Right forelimb (tissue), 1 donor: Measurements from ENCODE around the gene FIBCD1.
A peak's percentile ranks its signal among the peaks of the same experiment; 100 is the strongest.

ENCODE experiments used
- DNase-seq: peaks from one replicate; pipeline ENCODE4 v3.0.0-alpha.2; 2018

FIBCD1 gene

DNA sequence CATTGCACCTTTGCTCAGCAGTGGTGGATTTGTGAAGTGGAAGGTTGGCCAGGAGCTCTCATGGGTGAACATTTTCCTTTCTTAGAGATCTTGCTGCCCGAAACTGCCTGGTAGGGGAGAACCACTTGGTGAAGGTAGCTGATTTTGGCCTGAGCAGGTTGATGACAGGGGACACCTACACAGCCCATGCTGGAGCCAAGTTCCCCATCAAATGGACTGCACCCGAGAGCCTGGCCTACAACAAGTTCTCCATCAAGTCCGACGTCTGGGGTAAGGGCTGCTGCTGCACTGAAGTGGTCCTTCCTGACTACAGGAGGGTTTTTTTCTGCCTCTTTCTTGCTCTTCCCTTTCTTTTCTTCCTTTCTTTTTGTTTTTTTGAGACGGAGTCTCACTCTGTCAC, 64.3 kb downstream of the FIBCD1 start:
- DNase-seq: no peak

DNA sequence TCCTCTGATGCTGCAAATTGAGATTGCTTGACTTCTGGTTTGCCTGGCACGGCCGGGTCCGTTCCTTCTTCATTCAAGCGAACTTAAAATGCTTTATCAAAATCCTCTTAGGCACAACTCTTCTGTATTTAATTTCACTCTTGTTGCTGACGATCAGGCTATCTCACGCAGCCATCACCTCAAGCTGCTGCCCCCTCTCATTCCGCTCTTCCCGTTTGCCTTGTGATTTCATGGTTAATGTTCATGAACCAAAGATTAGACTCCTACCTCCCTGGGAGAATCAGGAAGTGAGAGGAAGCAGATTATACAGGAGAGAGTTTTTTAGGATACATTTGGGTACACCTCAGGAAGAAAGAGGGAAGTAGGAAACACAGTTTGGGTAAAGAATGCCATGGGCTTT, 65.1 kb downstream of the FIBCD1 start:
- no peak for DNase-seq

DNA sequence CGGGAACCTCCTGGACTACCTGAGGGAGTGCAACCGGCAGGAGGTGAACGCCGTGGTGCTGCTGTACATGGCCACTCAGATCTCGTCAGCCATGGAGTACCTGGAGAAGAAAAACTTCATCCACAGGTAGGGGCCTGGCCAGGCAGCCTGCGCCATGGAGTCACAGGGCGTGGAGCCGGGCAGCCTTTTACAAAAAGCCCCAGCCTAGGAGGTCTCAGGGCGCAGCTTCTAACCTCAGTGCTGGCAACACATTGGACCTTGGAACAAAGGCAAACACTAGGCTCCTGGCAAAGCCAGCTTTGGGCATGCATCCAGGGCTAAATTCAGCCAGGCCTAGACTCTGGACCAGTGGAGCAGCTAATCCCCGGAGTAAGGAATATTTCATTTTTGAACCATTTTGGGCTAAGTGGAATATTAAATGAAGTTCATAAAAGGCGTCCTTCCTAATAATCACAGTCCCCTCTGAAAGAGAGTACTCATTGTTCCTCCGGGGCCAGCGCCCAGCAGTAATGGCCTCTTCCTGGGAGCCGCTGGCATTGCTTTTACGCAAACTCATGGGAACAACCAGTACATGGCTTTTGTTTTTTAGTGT, 66.0 kb downstream of the FIBCD1 start:
- DNase-seq: no peak

DNA sequence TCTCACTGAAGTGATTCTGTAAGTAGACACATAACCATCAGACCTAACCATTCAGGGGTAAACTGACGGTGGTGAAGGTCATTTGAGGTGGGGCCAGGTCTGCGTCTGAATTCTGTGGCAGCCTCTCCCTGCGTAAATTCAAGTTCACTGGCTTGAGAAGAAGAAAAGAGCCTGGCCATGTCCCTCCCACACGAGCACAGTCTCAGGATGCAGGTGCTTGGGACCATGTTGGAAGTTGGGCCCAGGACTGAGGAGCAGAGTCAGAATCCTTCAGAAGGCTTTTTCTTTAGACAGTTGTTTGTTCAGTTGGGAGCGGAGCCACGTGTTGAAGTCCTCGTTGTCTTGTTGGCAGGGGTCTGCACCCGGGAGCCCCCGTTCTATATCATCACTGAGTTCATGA, 66.5 kb downstream of the FIBCD1 start:
- DNase-seq: no peak

DNA sequence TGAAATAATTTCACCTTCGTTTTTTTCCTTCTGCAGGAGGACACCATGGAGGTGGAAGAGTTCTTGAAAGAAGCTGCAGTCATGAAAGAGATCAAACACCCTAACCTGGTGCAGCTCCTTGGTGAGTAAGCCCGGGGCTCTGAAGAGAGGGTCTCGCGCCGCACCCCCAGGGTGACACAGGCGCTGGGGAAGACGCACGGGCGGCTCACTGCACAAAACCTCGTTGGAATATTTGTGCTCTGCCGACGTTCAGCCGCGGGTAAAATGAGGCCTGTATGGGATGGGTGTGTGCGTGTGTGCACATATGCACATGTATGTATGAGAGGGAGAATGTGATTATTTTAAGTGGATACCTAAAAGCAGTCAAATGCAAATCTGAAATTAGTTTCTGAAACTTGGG, 67.0 kb downstream of the FIBCD1 start:
- no peak for DNase-seq

DNA sequence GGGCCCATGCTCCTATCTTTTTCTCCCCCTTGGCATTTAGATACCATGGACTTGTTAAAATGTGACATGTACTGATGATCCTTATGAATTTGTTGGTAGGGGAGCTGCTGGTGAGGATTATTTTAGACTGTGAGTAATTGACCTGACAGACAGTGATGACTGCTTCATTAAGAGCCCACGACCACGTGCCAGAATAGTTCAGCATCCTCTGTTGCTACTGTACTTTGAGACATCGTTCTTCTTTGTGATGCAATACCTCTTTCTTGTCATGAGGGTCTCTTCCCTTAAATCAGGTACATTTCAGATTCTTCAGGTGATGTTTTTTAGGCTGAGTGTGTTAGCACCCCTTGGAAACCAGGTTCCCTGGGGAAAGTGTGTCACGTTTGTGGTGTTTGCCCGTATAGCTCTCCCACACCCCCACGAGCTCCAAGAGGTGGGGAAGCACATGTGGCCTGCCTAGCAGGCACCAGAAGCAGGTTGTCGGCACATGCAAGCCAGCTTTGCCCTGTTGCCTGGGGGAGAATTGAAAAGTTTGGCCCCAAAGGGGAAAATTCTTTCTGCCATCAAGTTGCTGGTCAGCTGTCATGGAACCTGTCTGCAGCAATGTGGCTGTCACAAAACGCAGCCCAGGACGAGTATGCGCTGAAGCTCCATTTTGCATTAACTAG, 67.5 kb downstream of the FIBCD1 start:
- no peak for DNase-seq

DNA sequence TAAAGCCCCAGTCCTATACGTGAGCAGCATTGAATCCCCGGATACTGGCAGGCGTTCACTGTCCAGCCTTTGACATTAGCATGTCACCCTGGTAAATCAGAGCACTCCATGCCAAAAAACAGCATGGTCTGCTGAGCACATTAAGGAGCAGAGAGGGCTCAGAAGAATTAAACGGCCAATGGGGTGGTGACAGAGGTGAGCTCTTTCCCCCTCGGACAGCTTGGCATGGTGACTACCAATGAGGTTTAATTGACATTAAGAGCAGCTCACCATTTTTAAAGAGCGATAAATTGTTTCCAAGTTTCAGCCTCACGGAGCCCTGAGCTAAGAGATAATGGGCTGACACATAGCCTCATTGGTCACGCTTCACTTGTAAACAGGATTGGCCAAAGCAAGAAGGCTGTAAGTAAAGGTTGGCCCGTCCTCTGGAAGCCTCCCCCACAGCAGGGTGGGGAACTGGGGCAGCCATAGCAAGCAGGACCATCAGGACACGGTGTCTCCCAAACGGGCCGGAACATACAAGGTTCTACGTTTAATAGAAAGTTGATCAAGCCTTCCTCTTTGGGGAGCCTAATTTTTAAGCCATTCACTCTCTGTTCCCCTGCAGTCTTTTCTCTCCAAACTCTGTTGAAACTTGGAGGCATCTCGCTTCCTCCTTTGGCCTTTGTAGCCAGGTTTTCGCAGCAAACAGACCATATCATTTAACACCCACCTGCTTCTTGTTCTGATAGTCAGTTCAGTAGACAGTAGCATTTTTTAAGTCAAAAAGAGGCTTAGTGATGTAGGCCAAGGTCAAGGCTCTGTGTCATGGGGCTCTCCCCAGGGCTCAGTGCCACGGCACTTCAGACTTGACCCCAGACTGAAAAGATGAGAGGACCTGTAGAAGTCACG, 68.3 kb downstream of the FIBCD1 start:
- DNase-seq: no peak

DNA sequence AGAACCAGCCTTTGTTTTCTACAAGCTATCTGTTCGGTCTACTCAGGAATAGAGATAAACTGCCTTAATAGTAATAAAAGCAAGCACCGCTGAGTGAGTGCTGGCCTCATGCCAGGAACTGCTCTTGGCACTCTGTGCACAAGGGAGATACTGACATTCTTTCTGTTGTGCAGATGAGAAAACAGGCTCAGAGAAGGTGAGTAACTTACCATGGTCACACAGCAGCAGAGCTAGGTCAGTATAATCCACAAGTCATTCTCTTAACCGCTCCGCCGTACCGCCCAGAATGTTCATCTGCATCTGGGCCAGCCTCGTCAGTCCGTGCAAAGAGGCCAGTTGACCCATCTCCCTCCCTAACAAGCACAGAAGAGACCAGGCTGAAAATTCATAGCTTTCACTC, 69.8 kb downstream of the FIBCD1 start:
- no peak for DNase-seq

DNA sequence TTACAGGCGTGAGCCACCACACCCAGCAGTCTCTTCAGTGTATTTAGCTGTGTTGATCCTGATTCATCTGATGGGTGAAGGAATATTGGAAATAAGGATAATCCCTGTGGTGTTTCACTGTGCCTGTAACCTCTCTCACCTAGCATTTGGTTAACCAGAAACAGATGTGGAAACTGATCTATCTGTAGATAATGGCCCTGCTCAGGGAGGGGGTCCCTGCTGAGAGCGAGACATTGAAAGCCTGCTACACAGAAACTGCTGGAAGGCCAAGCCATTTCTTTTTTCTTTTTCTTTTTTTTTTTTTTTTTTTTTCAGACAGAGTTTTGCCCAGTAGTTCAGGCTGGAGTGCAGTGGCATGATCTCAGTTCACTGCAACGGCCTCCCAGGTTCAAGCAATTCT, 70.8 kb downstream of the FIBCD1 start:
- DNase-seq: no peak

DNA sequence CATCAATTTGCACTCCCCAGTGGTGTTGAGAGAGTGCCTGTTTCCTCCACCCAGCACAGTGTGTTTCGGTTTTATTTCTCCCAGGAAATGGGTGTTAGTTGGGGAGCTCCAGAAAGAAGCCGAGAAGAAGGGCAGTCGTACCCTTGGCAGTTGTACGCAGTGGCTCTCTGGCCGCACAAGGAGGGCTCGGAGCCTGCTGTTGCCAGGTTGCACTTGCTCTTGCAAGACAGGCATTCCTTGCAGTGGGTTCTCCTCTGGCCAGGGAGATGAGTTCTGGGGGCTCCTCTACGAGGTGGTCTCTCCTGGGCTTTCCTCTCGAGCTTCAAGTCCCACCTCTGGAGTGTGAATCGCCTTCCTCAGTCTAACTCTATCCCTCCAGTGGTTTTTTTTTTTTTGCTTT, 71.5 kb downstream of the FIBCD1 start:
- no peak for DNase-seq

DNA sequence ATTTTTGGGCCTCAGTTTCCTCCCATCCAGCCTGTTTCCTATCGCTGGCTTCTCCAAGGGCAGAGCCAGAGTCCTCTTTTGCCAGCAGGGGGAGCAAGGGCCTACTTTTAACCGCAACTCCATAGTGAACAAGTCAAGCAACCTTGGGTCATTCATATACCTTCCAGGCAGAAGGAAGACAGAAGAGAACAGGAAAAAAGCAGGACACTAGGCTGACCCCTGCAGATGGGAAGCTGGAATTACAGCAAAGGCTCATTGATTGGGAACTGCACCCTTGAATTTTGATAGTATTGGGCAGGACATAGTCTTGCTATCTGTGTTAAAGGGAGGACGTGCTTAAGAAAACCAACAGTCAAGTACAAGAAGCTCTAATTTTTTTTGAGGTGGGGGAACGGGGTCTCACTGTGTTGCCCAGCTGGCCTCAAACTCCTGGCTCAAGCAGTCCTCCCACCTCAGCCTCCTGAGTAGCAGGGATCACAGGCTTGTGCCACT, 72.5 kb downstream of the FIBCD1 start:
- DNase-seq: peak; percentile 82

DNA sequence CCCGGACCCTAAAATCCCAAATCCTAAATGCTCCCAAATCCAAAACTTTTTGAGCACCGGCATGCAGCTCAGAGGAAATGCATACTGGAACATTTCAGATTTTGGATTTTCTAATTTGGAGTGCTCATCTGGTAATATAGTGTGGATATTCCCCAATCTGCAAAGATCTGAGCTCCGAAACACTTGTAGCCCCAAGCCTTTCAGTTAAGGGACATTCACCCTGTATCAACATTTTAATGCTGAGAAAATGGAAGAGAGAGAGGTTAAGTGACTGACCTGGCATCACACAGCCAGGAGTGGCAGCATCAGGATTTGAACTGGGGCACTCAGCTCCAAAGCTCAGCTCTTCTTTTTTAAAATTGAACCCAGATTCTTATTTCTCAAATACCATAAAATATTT, 73.1 kb downstream of the FIBCD1 start:
- DNase-seq: no peak

DNA sequence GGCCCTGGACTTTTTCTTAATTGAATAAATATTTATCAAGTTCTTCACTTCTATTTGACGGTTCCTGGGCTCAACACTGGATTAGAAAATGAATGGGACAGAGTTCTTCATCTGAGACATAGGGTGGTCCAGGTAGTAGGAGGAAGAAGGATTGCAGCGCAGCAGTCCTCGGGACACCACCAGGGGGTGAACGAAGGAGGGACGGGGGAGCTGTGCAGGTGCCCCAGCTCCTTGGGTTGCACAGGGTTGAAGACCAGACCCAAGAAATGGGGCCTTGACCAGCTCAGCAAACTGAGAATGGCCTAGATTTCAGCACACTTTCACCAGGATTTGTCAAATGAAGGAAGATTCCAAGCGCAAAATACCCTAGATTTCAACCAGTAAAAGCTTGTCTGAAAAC, 74.5 kb downstream of the FIBCD1 start:
- DNase-seq: no peak

DNA sequence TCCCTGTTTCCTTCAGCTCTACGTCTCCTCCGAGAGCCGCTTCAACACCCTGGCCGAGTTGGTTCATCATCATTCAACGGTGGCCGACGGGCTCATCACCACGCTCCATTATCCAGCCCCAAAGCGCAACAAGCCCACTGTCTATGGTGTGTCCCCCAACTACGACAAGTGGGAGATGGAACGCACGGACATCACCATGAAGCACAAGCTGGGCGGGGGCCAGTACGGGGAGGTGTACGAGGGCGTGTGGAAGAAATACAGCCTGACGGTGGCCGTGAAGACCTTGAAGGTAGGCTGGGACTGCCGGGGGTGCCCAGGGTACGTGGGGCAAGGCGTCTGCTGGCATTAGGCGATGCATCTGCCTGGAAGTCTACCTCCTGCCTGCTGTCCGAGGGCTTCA, 76.3 kb downstream of the FIBCD1 start:
- no peak for DNase-seq

DNA sequence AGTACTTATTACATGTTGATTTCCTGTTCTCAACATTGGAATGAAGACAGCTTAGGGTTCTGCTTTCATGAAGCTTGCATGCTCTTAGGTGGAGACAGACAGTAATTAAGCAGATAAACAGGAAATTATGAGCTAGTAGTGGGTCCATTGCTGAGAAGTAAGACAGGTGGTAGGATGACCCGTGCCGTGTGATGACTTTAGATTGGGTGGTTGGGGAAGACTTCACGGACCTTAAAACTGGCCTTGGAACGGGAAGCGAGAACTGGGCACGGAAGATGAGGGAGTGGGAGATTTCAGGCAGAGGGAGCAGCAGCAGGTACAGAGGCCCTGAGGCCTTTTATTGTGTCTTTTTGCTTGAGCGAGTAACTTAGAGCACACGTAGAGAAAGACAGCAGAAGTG, 76.8 kb downstream of the FIBCD1 start:
- DNase-seq: no peak

DNA sequence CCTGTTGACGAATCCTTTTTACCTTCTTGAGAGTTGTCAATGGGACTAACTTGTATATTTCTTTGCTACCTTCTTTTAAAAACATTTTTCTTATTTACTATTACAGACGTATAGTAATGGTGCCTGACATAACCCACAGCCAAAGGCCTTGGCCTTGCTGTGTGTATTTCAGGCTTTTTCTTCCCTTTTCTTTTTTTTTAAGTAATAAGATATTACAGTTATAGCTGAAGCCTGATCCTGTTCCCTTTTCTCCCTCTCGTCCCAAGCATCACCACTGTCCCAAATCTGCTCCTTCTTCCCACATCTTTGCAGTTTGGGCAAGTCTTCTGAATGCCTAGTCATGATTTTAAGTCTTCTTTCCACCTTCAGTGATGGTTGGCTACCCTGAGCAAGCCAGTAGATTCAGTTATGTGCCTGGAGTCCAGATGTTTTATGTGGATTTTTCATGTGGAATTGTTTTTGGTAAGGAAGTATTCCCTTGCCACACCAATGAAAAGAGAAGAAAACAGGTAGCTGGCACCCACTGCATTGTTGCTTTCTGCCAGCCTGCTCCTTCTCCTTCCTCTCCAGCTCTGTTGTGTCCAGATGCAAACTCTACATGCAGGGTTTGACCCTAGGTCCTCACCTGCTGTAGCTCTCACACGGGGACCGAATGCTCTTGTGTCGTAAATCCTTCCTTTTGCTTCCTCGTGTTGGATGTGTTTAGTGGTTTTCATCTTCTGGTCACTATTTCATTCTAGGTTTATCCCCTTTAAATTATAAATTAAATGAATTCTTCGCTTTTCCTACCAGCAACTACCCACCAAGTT, 77.5 kb downstream of the FIBCD1 start:
- DNase-seq: no peak

DNA sequence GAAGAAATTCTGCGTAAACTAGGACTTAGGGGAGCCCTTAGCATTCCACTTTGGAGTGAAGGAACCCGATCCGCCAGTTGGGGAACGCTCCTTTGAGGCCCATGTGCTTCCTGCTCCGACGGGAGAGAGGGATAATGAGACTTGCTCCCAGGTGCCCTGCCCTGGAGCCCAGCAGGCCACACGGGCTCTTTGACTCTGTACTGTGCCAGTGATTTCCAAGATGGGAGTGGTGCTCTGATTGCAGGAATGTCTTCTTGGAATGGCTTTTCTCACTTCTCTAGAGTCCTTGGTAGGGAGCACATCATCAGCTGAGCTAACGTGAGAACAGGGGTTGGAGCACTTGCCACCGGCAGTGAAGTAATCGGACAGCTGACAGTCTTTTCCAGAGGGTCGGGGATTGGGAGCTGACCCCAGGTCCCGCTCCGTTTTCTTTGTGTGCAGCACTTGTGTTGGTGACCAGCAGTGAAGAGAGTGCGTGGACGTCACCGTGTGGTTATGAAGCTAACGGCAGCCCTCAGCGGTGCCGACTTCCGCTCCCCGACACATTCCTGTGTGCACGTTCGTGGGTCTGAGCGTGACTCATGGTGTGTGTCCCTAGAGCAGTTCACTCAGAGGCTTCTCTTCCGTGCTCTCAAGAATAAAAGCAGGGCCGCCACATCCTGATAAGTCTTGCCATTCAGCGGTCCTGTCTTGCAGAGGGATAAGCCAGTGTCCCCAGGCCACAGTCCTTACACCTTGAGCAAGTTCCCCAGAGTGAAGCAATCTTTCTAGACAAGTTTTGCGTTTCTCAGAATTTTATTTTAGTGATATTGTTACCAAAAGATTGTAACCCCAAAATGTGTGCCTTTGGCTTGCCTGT, 78.4 kb downstream of the FIBCD1 start:
- DNase-seq: peak; percentile 76

DNA sequence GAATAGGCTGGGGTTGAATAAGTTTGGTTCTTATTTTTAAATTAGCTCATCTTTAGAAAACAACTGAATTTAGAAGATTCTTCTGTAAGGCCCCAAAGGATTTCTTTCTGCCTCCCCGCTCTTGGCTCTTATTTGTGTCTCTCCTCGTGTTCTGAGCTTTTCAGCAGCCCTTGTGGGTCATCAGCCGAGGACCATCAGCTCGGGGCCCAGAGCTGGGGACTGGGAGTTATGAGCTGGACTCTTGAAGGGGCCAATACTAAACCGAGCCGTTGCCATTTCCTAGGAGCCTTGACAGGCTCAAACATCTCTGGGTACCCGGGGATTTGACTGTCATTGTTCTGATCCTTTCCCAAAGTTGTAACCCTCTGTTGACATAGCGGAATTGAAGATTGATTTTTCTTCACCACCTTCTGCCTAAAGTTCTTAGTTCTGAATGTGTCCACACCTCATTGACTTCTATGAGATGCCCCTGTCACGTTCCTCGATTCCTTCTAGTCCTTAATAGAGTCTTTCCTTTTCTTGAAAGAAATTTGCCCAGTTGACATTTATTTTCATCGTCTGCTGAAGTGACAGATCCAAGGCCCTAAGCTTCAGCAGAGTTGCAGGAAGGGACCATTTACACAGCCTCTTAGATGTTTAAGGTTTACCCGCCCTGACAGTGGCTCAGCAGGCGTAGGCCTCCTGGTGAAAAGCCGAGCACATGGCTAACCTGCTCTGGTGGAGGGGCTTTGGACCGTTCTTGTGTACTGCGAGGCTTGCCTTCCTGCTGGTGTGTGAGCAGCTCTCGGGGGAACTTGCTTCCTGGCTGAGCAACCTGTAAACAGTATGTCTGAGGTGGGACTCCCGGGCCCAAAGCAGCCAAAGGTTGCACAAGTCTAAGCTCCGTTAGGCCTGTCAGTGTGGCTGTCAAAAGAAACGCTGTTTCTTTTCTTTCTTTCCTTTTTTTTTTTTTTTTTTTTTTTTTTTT, 80.0 kb downstream of the FIBCD1 start:
- no peak for DNase-seq

DNA sequence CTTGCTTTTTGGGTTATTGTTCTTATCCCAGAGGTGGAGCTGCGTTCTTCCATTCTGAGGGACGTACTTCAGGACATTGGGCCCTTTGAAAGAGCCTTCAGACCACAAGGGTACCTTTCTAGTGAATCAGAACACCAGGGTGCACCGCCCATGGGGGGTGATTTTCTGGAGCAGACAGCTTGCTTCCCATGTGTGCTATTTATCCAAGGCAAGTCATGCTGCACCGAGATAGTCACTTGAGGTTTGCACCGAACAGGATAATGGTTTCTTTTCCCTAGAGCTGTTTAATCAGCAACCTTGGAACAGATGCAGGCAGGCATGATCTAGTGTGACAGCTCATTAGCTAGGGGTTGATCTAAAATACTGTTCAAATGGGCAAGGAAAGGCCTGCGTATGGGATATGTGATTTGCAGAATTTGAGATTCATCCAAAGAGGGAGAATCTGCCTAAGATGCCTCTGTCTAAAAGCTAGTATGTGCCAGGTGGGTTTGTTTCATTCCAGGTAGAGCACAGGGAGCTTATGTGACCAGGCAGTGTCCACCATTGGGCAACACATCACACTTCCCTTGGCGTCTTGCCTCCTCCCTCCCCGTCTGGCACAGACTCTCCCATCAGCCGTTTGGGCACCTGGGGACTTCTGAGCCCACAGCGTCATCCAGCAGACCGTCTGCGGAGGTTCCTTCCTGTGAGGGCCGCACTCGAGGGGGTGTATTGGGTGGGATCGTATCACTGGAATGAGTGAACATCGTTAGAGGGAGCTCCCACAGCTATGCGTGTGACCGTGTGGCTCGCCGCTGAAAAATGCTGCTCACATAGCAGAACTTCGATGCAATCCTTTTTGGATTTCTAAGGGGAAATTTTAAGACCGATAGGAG, 80.9 kb downstream of the FIBCD1 start:
- peak; percentile 71 for DNase-seq

DNA sequence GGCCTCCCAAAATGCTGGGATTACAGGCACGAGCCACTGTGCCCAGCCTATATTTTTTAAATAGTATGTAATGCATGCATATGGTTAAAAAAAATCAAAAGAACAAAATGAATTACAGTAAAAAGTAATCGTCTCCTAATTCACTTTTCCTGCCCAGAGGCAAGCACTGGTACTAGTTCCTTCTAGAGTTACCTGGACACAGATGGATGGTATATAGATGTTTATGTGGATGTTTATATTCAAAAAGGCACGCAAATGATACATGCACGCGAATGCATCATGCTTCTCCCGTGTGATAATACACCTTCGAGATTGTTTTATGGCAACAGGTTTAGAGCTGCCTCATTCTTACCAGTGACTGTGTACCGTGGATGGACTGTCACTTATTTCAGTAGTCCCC, 82.6 kb downstream of the FIBCD1 start:
- no peak for DNase-seq
